Measurements from ENCODE around the gene SAP30L.
A peak's percentile ranks its signal among the peaks of the same experiment; 100 is the strongest.

Gene SAP30L, protein sequence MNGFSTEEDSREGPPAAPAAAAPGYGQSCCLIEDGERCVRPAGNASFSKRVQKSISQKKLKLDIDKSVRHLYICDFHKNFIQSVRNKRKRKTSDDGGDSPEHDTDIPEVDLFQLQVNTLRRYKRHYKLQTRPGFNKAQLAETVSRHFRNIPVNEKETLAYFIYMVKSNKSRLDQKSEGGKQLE

DNA sequence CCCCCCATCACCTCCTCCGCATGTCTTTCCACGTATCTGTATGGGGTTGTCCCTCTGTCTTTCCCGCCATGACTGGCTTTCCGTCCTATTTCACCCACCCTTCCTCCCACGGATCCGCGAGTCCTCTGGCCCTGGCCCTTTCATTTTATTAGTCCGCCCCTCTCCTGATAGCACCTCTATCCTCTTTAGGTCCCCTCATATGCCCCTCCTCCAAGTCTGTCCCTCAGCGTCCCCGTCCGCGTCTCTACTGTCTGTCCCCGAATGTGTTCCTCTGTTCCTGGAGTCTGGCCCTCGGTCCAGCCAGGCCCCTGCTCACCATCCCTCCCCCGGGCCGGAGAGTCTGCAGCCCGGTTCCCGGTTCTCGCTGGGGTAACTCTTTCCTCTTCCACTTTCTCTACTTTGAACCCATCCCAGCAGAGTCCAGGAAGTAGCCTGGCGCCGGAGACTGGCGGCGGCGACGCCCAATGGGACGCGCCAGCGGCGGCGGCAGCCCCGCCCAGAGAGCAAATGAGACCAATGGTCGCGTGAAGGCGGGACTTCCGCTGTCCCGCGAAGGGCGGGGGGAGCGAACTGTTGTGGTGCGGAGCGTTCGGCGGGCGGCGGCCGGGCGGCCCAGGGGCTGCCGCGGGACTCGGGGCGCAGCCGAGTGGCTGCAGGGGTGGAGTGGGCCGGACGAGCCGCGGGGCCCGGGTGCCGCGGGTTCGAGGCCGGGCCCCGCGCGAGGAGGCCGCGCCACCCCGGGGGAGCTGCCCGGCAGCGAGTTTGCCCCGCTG, at the start of gene SAP30L:
Gene SAP30L, plus strand, starts transcription at position 576 of the 773 bp plus-strand sequence. CDS start 608 bp downstream, outside the sequence.
- in situ Hi-C loops (cut with MboI; ENCODE audit: low sequenced_read_pairs): no loop called here
- Histone ChIP-seq H3K4me3 (peak within 1 kb of the TSS; percentile 96), H3K4me1 (peaks cover 8% of the 10 kb centered on the region), H3K36me3 (replicated peaks) (peaks cover 4% of the 10 kb centered on the region; the same call in 1 of the 2 replicates), H3K9me3 (no peaks in the 10 kb centered on the region), H3K27me3 (ENCODE audit: low read depth) (no peaks in the 10 kb centered on the region)
- peak; percentile 81 to 95 for DNase-seq (ENCODE audit: low spot score in 2 of 2)

DNA sequence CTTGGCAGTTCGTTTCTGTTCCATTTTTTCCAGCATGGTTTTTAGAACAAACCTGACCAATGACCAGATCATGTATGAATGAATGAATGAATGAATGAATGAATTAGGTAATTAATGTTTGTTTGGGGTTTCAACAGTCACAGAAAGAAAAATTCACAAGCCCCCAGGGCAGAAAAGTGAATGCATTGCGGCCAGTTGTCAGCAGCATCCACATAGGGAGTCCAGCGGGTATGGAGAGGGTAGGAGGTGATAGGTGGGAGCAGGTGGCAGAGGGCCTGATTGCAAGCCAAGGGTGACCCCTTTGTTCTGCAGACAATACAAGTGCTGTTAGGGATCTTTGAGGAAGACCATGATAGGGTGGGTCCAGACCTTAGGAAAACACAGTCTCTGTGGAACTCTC, 49.7 kb upstream of the SAP30L start:
- DNase-seq (ENCODE audit: low spot score in 2 of 2): no peak
- no peaks in the 10 kb centered on the region for H3K9me3 ChIP-seq
- no peaks in the 10 kb centered on the region for H3K27me3 ChIP-seq (ENCODE audit: low read depth)
- in situ Hi-C loops (cut with MboI; ENCODE audit: low sequenced_read_pairs): no loop called here
- H3K4me1 ChIP-seq: no peaks in the 10 kb centered on the region
- no peak overlapping the region for H3K4me3 ChIP-seq
- no peaks in the 10 kb centered on the region for H3K36me3 ChIP-seq (replicated peaks)

DNA sequence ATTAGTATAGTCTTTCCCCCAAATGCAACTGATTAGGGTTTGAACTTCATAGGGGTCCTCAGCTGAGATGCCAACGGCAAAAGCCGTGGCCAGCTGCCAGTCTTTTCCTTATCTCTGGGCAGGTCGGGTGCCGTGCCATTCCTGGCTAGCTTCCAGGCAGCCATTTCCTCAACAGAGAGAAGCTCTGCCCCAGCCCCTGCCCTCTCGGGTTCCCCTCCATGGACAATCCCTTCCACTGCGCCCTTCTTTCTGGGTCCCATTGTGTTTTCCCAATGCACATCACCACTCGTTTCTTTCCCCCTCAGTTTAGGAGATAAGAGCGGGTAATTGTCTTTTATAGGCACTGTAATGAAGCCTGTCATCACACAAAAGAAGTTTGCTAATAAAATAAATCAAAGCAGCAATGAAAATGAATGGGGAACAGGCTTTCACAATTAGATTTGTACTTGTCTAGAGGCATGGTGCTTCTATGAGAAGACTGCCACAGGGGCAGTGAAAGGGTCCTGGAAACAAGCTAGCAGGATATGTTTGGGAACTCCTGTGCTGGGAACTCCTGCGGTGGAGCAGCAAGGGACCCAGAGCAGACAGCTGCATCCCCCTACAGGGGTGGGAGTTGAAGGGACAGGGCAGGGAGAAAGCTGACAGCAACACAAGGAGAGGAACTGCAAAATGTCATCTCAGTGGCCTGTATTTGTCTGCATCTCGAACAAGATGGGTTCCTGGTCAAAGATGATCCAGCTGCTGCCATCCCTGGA, 48.0 kb upstream of the SAP30L start:
- Histone ChIP-seq H3K27me3 (ENCODE audit: low read depth) (no peaks in the 10 kb centered on the region), H3K4me3 (no peak overlapping the region), H3K36me3 (replicated peaks) (no peaks in the 10 kb centered on the region), H3K4me1 (no peaks in the 10 kb centered on the region), H3K9me3 (no peaks in the 10 kb centered on the region)
- in situ Hi-C loops (cut with MboI; ENCODE audit: low sequenced_read_pairs): no loop called here
- DNase-seq (ENCODE audit: low spot score in 2 of 2): peak; percentile 9 to 41

DNA sequence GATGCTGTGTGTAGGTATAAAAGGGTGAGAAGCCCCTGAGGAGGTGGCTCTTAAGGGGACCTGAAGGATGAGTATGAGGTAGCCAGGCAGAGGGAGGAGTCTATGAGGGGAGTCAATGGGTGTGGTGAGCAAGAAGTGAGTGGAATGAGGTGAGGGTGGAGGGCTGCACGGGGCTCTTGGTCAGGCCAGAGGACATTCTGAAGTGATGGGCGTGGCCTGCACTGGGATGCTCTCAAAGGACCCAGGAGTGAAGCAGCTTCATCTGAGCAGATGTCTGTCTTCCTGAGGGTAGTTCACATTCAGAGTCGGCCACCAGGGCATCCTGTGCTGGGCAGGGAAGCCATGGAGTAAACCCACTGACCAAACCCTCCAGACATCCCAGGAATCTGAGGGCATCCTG, 45.1 kb upstream of the SAP30L start:
- in situ Hi-C loops (cut with MboI; ENCODE audit: low sequenced_read_pairs): loop anchor here (5.0 to 10.0 kb wide), 3 partner anchors 213 to 416 kb away; no protein-coding TSS in a partner anchor
- H3K9me3 ChIP-seq: no peaks in the 10 kb centered on the region
- DNase-seq (ENCODE audit: low spot score in 2 of 2): no peak

DNA sequence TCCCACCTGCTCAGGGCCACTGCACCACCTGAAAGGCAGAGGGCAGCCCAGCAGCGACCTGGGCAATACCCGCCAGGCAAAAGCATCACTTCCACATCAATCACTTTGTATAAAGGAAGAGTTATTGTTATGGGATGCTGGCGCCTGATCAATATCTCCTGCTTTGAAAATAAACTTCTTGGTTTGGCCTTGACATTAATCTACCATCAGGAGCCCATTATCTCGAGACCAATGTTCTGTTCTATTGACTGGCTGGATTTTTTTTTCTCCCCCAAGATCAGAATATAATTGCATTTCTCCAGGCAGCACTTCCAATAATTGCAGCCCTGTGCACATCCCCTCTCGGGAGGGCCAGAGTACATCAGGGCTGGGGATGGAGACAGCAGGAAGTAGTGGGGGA, 44.4 kb upstream of the SAP30L start:
- Histone ChIP-seq H3K9me3 (no peaks in the 10 kb centered on the region), H3K4me3 (no peak overlapping the region), H3K36me3 (replicated peaks) (no peaks in the 10 kb centered on the region), H3K27me3 (ENCODE audit: low read depth) (no peaks in the 10 kb centered on the region), H3K4me1 (no peaks in the 10 kb centered on the region)
- in situ Hi-C loops (cut with MboI; ENCODE audit: low sequenced_read_pairs): loop anchor here (5.0 to 10.0 kb wide), 3 partner anchors 214 to 417 kb away; no protein-coding TSS in a partner anchor
- no peak for DNase-seq (ENCODE audit: low spot score in 2 of 2)

More for the DNA sequence above, 45.1 kb upstream of the SAP30L start:
- H3K36me3 ChIP-seq (replicated peaks): no peaks in the 10 kb centered on the region
- H3K27me3 ChIP-seq (ENCODE audit: low read depth): no peaks in the 10 kb centered on the region
- H3K4me3 ChIP-seq: no peak overlapping the region
- H3K4me1 ChIP-seq: no peaks in the 10 kb centered on the region

DNA sequence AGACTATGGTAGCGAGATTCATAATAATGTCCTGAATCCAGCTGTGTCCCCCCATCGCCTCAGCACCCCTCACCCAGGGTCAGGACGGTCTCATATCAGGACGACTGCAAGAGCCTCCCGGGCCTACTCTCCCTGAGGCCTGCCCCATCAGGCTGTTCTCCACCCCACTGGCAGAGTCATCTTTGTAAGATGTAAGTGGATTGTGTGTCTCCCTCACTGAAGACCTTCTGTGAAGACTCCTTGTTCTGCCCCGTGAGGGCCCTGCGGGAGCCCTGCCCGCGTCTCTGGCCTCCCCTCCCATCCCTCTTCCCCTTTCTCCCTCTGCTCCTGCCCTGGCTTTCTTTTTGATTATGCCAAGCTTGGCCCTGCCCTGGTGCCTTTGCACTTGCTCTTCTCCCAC, 43.9 kb upstream of the SAP30L start:
- in situ Hi-C loops (cut with MboI; ENCODE audit: low sequenced_read_pairs): loop anchor here (5.0 to 10.0 kb wide), 3 partner anchors 215 to 417 kb away; no protein-coding TSS in a partner anchor
- H3K4me1 ChIP-seq: no peaks in the 10 kb centered on the region
- no peak overlapping the region for H3K4me3 ChIP-seq
- no peaks in the 10 kb centered on the region for H3K36me3 ChIP-seq (replicated peaks)
- no peak for DNase-seq (ENCODE audit: low spot score in 2 of 2)
- H3K9me3 ChIP-seq: no peaks in the 10 kb centered on the region
- H3K27me3 ChIP-seq (ENCODE audit: low read depth): no peaks in the 10 kb centered on the region

DNA sequence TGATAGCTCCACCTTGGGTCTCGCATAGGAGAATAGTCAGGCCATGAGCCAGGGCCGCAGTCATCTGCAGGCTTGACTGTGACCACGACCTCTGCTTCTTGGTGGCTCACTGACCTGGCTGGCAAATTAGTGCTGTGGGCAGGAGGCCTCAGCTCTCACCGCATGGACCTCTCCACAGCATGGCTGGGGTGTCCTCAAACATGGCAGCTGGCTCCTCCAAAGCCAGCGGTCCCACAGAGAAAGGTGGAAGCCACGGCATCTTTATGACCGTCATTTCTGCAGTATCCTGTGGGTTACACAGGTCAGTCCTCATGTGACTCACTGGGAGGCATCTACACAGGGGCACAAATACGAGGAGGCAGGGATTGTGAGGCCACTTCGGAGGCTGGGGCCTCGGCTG, 43.2 kb upstream of the SAP30L start:
- no peaks in the 10 kb centered on the region for H3K4me1 ChIP-seq
- in situ Hi-C loops (cut with MboI; ENCODE audit: low sequenced_read_pairs): loop anchor here (5.0 to 10.0 kb wide), 3 partner anchors 215 to 418 kb away; no protein-coding TSS in a partner anchor

DNA sequence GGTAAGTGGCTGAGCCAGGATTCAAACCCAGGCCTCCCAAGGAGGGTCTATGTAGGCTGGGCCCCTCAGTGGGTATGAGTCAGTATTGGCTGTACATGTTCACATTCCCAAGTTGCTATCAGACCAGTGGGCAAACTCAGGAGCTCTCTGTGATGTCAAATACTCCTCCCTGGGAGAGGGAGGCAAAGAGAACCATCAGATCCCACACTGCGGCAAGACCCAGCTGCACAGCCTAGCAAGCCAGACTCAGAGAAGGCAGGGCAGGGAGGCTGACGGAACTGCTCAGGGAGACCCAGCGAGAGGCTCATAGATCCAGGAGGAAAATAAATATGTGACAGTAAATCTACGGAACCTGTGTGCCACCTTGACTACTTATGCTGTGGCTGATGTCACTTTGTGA, 42.6 kb upstream of the SAP30L start:
- DNase-seq (ENCODE audit: low spot score in 2 of 2): no peak
- Histone ChIP-seq H3K4me1 (no peaks in the 10 kb centered on the region), H3K36me3 (replicated peaks) (no peaks in the 10 kb centered on the region), H3K9me3 (no peaks in the 10 kb centered on the region), H3K27me3 (ENCODE audit: low read depth) (no peaks in the 10 kb centered on the region), H3K4me3 (no peak overlapping the region)
- in situ Hi-C loops (cut with MboI; ENCODE audit: low sequenced_read_pairs): loop anchor here (5.0 to 10.0 kb wide), 3 partner anchors 216 to 418 kb away; no protein-coding TSS in a partner anchor

More for the DNA sequence above, 43.2 kb upstream of the SAP30L start:
- Histone ChIP-seq H3K27me3 (ENCODE audit: low read depth) (no peaks in the 10 kb centered on the region), H3K36me3 (replicated peaks) (no peaks in the 10 kb centered on the region), H3K4me3 (no peak overlapping the region), H3K9me3 (no peaks in the 10 kb centered on the region)
- DNase-seq (ENCODE audit: low spot score in 2 of 2): no peak

DNA sequence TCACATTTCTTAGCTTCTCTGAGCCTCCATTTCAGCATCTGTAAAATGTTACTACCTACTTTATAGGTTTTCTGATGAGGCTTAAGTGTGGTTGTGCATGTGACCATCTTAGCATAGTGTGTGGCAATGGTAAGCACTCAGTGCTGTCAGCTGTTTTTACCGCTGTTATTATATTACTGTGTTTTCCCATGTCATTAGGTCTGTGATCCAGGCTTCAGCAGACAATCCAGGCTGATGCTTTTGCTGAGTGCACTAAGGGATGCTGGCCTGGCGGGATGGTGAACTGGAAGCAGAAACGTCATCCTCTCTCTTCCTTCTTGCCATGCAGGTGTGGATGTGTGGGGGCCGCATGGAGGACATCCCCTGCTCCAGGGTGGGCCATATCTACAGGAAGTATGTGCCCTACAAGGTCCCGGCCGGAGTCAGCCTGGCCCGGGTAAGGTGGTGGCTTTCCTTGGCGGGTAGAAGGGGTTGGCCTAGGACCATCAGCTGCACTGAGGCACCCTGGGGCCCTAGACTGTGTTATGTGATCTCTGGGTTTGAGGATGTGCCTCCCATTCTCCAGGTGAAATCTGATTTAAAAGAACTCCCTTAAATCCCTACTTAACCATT, 41.9 kb upstream of the SAP30L start:
- no peak for DNase-seq (ENCODE audit: low spot score in 2 of 2)
- no peak overlapping the region for H3K4me3 ChIP-seq
- H3K9me3 ChIP-seq: no peaks in the 10 kb centered on the region
- in situ Hi-C loops (cut with MboI; ENCODE audit: low sequenced_read_pairs): loop anchor here (5.0 to 10.0 kb wide), 3 partner anchors 217 to 419 kb away; no protein-coding TSS in a partner anchor
- no peaks in the 10 kb centered on the region for H3K4me1 ChIP-seq
- no peaks in the 10 kb centered on the region for H3K27me3 ChIP-seq (ENCODE audit: low read depth)
- H3K36me3 ChIP-seq (replicated peaks): no peaks in the 10 kb centered on the region

DNA sequence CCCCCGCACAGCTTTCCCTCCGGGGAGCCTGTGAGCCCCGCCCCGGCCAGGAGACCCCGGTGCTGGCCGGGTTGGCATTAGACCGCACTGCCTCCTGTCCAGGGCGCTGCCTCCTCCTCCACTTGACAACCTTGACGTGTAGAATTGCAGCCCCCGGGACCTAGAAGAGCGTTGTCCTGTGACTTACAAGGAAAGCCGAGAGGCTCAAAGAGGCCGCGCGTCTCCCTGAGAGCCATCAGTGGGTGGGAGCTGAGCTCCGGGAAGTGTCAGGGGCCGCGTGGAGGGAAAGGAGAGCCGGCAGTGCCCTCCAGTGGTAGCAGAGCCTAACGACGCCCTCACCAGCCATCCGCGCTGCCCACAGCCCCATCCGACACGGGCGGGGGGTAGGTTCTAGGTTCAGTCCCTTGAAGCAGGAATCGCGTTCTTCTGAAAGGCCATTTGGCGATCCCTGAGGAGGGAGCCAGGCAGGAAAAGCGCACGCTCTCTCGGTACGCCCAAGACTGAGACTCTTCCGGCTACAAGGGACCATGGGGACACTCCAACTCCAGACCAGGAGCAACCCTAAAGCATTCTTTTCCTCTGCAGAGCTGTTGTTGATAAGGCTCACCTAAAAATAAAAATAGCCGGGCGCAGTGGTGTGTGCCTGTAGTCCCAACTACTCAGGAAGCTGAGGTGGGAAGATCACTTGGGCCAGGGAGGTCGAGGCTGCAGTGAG, 40.6 kb upstream of the SAP30L start:
- Histone ChIP-seq H3K4me3 (no peak overlapping the region), H3K4me1 (no peaks in the 10 kb centered on the region), H3K27me3 (ENCODE audit: low read depth) (no peaks in the 10 kb centered on the region), H3K9me3 (no peaks in the 10 kb centered on the region), H3K36me3 (replicated peaks) (no peaks in the 10 kb centered on the region)
- peak; percentile 77 to 88 for DNase-seq (ENCODE audit: low spot score in 2 of 2)
- in situ Hi-C loops (cut with MboI; ENCODE audit: low sequenced_read_pairs): loop anchor here (10.0 kb wide), 1 partner anchor 420 kb away; no protein-coding TSS in a partner anchor

DNA sequence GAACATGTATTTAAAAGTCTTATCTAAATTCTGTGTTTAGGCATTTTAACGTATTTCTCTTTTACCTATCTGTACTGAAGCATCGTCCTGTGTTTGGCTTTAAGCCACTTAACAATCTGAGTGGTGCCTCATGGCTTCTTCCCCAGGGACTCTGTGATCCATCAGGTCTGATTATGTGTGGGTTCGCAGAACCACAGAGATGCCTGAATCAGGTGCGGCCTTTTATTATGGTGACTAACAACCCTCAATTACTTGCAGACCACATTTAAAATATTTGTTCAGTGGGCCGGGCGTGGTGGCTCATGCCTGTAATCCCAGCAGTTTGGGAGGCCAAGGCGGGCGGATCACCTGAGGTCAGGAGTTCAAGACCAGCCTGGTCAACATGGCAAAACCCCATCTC, 39.6 kb upstream of the SAP30L start:
- Histone ChIP-seq H3K4me1 (no peaks in the 10 kb centered on the region), H3K4me3 (no peak overlapping the region), H3K36me3 (replicated peaks) (no peaks in the 10 kb centered on the region), H3K9me3 (no peaks in the 10 kb centered on the region), H3K27me3 (ENCODE audit: low read depth) (no peaks in the 10 kb centered on the region)
- DNase-seq (ENCODE audit: low spot score in 2 of 2): no peak
- in situ Hi-C loops (cut with MboI; ENCODE audit: low sequenced_read_pairs): loop anchor here (10.0 kb wide), 1 partner anchor 421 kb away; no protein-coding TSS in a partner anchor

DNA sequence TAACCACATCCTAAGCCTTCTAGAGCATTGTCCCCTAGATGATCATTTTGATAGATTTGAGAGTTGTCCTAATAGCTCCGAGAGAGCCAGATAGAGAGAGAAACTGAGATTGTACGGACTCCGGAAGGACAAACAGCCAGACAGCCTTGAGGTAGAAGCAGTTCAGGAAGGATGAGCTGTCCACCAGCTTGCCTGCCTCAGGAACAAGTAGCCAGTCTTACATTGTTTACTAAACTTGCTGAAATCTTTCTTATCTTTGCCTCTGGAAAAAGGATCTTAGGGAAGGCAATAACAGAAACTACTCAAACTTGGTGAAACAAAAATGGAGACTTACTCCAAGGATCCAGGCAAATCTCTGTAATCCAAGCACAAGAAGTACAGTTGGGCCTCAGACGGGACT, 39.0 kb upstream of the SAP30L start:
- no peaks in the 10 kb centered on the region for H3K27me3 ChIP-seq (ENCODE audit: low read depth)
- H3K36me3 ChIP-seq (replicated peaks): no peaks in the 10 kb centered on the region
- H3K9me3 ChIP-seq: no peaks in the 10 kb centered on the region
- H3K4me1 ChIP-seq: no peaks in the 10 kb centered on the region
- H3K4me3 ChIP-seq: no peak overlapping the region
- DNase-seq (ENCODE audit: low spot score in 2 of 2): no peak
- in situ Hi-C loops (cut with MboI; ENCODE audit: low sequenced_read_pairs): loop anchor here (10.0 kb wide), 1 partner anchor 422 kb away; no protein-coding TSS in a partner anchor
